ENCODE measurements around the gene RIT2. TPM values are rescaled to one million over a fixed set of nuclear protein-coding genes. Genes with fewer than 3 reads are reported as not detected.

RIT2 gene
- total RNA-seq, 4 donors from 2014 or later: not detected

GRCh38 chr18:43092539-43092938 lies 22.9 kb downstream of the RIT2 start:
- H3K27ac ChIP-seq: no peak overlapping the region
- no peaks in the 10 kb centered on the region for H3K27me3 ChIP-seq
- H3K36me3 ChIP-seq: no peaks in the 10 kb centered on the region
- no peak for DNase-seq (ENCODE audit: low spot score in 2 of 2)
- H3K4me1 ChIP-seq: no peaks in the 10 kb centered on the region
- H3K4me3 ChIP-seq: no peak overlapping the region
- no peak for TF ChIP-seq POLR2AphosphoS5 (IDR thresholded peaks at IDR 0.05)
- no peak for TF ChIP-seq CTCF (IDR thresholded peaks at IDR 0.05)
- no peak for TF ChIP-seq POLR2A (IDR thresholded peaks at IDR 0.05)
- TF ChIP-seq EP300 (IDR thresholded peaks at IDR 0.05): no peak
- WGBS: 81% methylated on average over 5 of the region's 5 CpGs
- no peaks in the 10 kb centered on the region for H3K9me3 ChIP-seq

- H3K27me3 ChIP-seq: no peaks in the 10 kb centered on the region
- no peak for DNase-seq (ENCODE audit: low spot score in 2 of 2)
- no peaks in the 10 kb centered on the region for H3K4me1 ChIP-seq
- no peaks in the 10 kb centered on the region for H3K36me3 ChIP-seq
- no peak overlapping the region for H3K27ac ChIP-seq
- H3K4me3 ChIP-seq: no peak overlapping the region
- H3K9me3 ChIP-seq: no peaks in the 10 kb centered on the region
- TF ChIP-seq POLR2A (IDR thresholded peaks at IDR 0.05) (no peak), EP300 (IDR thresholded peaks at IDR 0.05) (no peak), CTCF (IDR thresholded peaks at IDR 0.05) (no peak), POLR2AphosphoS5 (IDR thresholded peaks at IDR 0.05) (no peak)
Observed at GRCh38 chr18:43081396-43081795, 34.1 kb downstream of the RIT2 start.

GRCh38 chr18:43080671-43081070 lies 34.8 kb downstream of the RIT2 start:
- no peaks in the 10 kb centered on the region for H3K27me3 ChIP-seq
- no peak overlapping the region for H3K27ac ChIP-seq
- H3K4me1 ChIP-seq: no peaks in the 10 kb centered on the region
- no peaks in the 10 kb centered on the region for H3K9me3 ChIP-seq
- WGBS: 85% methylated on average over 3 of the region's 3 CpGs
- DNase-seq (ENCODE audit: low spot score in 2 of 2): no peak
- no peaks in the 10 kb centered on the region for H3K36me3 ChIP-seq
- no peak overlapping the region for H3K4me3 ChIP-seq
- TF ChIP-seq POLR2AphosphoS5 (IDR thresholded peaks at IDR 0.05) (no peak), CTCF (IDR thresholded peaks at IDR 0.05) (no peak), POLR2A (IDR thresholded peaks at IDR 0.05) (no peak), EP300 (IDR thresholded peaks at IDR 0.05) (no peak)

GRCh38 chr18:43079422-43079821 lies 36.1 kb downstream of the RIT2 start:
- Histone ChIP-seq H3K4me3 (no peak overlapping the region), H3K9me3 (no peaks in the 10 kb centered on the region), H3K36me3 (no peaks in the 10 kb centered on the region), H3K4me1 (no peaks in the 10 kb centered on the region), H3K27me3 (no peaks in the 10 kb centered on the region), H3K27ac (no peak overlapping the region)
- WGBS: 78% methylated on average over 4 of the region's 4 CpGs
- TF ChIP-seq POLR2AphosphoS5 (IDR thresholded peaks at IDR 0.05) (no peak), POLR2A (IDR thresholded peaks at IDR 0.05) (no peak), EP300 (IDR thresholded peaks at IDR 0.05) (no peak), CTCF (IDR thresholded peaks at IDR 0.05) (no peak)
- DNase-seq (ENCODE audit: low spot score in 2 of 2): no peak

GRCh38 chr18:43078478-43079092 lies 36.9 kb downstream of the RIT2 start:
- Histone ChIP-seq H3K4me3 (no peak overlapping the region), H3K36me3 (no peaks in the 10 kb centered on the region), H3K9me3 (no peaks in the 10 kb centered on the region), H3K4me1 (no peaks in the 10 kb centered on the region), H3K27me3 (no peaks in the 10 kb centered on the region), H3K27ac (no peak overlapping the region)
- no peak for DNase-seq (ENCODE audit: low spot score in 2 of 2)
- TF ChIP-seq POLR2AphosphoS5 (IDR thresholded peaks at IDR 0.05): no peak
- no peak for TF ChIP-seq POLR2A (IDR thresholded peaks at IDR 0.05)
- no peak for TF ChIP-seq EP300 (IDR thresholded peaks at IDR 0.05)
- no peak for TF ChIP-seq CTCF (IDR thresholded peaks at IDR 0.05)
- 58% methylated on average over 7 of the region's 7 CpGs for WGBS
